Activated CD4-positive, alpha-beta T cell treated with anti-CD3 and anti-CD28 coated beads, Interleukin-10, Interleukin-2, amounts not matched to agents 100 ng/mL and 50 ng/mL, durations not matched to agents 16 hours and 8 hours (primary cell): Measurements from ENCODE around the gene FFAR1.

Experiments
- DNase-seq: peaks from one replicate; pipeline ENCODE4 v3.0.0-alpha.2; 2020

FFAR1 gene

DNA sequence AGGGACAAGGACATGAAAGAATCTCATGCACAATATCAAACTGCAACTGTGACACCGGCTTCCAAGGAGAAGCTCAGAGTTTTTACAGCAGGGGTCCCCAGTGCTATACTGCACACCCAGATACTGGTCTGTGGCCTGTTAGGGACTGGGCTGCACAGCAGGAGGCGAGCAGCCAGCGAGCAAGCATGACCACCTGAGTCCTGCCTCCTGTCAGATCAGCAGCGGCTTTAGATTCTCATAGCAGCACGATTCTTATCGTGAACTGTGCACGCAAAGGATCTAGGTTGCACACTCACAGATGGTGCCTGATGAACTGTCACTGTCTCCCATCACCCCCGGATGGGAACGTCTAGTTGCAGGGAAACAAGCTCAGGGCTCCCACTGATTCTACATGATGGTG lies 31.8 kb upstream of the FFAR1 start:
- DNase-seq = no peak

- DNase-seq = no peak
These were observed 31.1 kb upstream of the FFAR1 start for GRCh38 chr19:35316560-35316959.

- no peak for DNase-seq
These were observed 30.1 kb upstream of the FFAR1 start for GRCh38 chr19:35317464-35318043.

DNA sequence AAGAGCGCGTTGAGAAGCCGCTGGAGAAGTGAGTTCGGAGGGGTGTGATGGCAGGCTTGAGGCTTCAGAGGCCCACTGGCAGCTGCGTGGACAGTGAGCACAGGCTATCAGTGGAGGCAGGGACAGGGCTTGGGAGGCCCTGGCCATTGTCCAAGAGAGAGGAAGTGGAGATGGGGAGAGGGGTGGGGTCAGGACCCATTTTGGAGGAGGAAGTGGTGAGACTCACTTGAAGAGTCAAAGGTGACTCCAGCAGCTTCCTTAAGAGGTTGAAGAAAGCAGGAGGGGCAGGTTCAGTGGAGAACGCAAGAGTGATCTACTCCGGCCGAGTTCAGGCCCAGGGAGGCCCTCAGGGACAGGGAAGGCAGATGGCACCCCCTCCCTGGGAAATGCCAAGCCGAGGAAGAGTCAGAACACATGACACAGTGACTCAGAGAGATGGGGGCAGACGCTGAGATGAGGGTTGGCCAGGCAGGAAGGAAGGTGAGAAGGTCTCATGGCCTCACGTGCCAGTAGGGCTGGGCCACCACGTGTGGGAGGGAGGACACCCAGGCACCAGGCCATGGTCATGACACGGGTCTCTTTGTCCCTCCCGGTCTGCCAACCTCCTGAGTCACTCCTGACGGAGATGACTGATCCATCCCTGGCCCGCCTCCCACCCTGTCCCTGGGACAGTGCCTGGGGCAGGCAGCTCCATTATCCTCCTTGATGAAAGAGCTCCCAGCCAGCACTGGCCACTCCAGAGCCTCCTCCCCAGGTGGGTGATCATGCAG lies 28.8 kb upstream of the FFAR1 start:
- DNase-seq = no peak

DNA sequence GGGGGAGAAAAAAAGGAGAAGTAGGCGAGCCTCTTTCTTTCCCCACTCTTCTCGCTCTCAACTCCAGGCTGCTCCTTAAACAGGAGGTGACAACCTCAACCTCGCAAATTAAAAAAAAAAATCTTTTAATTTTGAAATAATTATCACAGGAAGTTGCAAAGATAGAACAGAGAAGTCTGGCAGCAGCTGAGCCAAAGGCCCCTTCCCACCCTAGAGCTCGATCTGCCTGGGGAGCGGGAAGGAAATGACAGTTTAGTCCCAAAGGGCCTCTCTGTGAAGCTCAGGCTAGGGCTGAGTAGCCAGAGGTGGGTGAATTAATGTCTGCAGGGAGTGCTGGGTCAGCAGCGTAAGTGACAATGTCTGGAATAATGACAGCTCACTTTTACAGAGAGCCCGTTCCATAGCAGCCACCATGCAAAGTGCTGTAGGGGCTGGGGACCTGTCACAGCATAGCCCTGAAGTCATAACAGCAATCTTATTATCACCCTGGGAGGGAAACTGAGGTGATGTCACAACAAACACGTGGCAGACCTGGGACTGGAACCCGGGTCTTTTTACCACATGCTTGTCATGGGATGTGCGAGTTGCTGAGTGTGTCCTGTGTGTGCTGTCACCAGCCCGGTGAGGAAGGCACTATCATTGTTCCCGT lies 27.5 kb upstream of the FFAR1 start:
- no peak for DNase-seq

GRCh38 chr19:35321291-35321690 lies 26.4 kb upstream of the FFAR1 start:
- DNase-seq = no peak

DNA sequence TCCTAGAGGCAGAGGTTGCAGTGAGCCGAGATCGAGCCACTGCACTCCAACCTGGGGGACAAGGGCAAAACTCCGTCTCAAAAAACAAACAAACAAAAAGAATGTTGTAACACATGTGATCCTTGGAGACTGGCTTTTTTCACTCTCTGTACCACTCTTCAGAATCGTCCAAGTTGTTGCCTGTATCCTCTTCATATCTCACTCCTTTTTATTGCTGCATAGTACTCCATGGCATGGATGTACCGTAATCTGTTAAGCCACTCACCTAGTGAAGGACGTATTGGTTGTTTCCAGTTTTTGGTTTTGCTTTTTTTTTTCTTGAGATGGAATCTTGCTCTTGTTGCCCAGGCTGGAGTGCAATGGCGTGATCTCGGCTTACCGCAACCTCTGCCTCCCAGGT lies 25.7 kb upstream of the FFAR1 start:
- DNase-seq = no peak

DNA sequence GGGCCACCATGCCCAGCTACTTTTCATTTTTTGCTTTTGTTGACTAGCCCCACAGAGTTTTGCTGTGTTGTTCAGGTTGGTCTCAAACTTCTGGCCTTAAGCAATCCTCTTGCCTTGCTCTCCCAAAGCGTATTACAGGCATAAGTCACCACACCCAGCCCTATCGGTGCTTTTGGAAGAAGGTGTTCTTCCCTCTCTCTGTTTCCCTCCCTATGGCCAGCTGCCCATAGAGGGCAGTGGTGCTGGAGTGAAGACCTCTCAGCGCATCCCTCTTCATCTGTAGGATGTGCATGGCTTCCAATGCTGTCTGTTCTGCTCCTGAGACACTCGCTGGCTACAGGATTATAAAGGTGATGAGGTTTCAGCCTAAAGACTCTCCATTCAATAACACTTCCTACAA lies 20.1 kb upstream of the FFAR1 start:
- DNase-seq = no peak

DNA sequence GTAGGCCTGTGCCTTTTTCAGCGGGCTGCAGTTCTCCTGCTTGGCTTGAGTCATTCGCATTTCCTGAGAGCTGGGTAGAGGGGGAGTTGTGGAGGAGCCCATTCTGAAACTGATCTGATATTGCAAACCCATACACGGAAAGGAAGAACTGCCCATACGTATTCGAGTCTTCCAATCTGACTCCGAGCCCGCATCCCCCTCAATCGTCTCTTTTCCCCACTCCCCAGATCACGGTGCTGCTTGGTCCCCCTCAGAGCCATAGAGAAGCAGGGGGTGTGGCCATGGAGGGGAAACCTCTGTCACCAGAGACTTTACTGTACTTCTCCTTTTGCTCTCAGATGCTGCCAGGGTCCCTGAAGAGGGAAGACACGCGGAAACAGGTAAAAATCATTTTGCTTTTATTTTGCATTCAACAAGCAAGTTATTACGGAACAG lies 18.8 kb upstream of the FFAR1 start, which contains the start of gene CD22:
CD22 (plus strand) TSS at position 337 of the 435 bp plus-strand sequence. CDS start 2,854 bp downstream, outside the sequence.
- DNase-seq = no peak

DNA sequence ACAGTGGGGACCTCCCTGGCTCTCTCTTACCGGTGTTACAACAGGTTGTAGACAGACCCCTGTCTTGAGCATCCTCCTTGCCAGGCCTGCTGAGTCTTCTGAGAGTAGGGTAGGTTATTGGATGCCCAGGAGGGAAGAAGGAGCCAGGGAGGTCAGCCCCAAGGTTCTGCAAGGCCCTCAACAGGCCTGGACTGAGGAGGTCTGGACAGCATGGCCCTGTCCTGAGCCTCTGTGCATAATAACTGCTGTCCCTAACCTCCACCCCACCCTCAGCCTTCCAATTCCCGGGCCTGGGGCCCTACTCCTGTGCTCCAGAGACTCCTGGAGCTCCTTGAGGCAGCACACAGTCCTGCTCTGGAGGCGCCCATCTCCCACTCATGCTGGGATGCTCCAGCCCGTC lies 18.4 kb upstream of the FFAR1 start:
- DNase-seq = no peak

- no peak for DNase-seq
These were observed 17.2 kb upstream of the FFAR1 start for GRCh38 chr19:35330475-35330874.

GRCh38 chr19:35331551-35332214 lies 16.0 kb upstream of the FFAR1 start:
- no peak for DNase-seq

- DNase-seq = peak; percentile 28
These were observed 14.9 kb upstream of the FFAR1 start for GRCh38 chr19:35332817-35333216.

DNA sequence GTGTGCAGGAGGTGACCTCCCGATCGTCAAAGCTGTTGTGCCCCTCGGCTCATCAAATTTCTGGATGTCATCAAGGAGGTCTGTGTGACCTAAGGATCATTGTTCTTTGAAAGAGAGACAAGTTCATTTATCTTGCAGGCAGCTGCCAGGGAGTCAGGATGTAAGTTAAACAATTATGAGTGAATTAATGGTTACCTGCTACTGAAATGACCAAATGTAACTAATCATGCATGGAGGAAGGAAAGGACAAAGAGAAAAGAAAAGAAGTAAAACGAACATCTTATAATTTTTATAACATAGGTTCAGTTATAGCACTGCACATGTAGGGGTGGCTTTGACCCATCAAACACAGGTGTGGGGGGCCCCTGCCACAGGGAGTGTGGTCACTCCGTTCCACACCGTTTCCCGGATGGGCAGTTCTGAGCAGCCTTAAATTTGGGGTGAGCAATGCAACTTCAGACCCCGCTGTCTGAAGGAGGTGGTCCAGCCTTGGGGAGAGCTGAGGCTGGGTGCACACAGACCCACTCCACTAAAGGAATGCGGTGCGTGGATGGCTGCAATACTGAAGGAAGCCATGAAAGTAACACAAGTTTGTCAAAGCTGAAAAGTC lies 13.5 kb upstream of the FFAR1 start:
- DNase-seq = no peak

- DNase-seq = no peak
These were observed 11.3 kb upstream of the FFAR1 start for GRCh38 chr19:35336166-35336955.

DNA sequence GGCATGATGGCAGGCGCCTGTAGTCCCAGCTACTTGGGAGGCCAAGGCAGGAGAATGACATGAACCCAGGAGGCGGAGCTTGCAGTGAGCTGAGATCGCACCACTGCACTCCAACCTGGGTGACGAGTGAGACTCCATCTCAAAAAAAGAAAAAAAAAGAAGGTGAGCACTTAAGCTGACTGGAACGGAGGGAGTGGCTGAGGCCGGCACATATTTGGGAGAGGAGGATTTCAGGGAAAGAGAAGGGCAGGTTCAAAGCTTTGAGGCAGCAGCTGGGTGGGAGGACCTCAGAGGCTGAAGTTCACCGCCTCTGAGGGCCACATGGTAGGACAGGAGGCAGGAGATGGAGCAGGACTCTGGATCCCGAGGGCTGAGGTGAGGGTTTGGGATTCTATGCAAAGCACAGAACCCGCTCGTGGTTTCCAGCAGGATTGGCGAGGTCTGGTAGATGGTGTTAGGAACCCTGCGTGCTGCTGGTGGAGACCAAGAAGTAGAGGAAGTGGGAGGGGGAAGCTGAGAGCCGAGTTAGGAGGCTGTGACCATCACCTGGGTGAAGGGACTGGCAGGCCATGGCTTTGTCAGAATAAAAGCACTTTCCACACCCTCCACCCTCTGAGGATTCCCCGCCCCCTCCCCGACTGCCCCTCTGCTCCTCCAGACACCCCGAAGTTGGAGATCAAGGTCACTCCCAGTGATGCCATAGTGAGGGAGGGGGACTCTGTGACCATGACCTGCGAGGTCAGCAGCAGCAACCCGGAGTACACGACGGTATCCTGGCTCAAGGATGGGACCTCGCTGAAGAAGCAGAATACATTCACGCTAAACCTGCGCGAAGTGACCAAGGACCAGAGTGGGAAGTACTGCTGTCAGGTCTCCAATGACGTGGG lies 10.4 kb upstream of the FFAR1 start:
- no peak for DNase-seq

- DNase-seq = no peak
These were observed 9.8 kb upstream of the FFAR1 start for GRCh38 chr19:35337984-35338296.

DNA sequence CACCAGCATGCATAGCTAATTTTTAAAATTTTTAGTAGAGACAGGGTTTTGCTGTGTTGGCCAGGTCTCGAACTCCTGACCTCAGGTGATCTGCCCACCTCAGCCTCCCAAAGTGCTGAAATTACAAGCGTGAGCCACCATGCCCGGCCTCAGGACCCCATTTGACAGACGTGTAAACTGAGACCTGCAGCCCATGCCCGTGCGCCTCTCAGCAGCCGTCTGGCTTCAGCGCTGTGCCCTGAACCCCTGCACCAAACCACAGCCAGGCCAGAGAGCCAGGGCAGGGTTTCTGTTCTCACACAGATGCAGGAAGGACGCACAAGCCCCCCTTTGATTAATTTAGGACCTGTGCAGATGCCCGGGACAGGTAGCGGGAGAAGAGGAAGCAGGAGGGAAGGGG lies 7.3 kb upstream of the FFAR1 start:
- no peak for DNase-seq

DNA sequence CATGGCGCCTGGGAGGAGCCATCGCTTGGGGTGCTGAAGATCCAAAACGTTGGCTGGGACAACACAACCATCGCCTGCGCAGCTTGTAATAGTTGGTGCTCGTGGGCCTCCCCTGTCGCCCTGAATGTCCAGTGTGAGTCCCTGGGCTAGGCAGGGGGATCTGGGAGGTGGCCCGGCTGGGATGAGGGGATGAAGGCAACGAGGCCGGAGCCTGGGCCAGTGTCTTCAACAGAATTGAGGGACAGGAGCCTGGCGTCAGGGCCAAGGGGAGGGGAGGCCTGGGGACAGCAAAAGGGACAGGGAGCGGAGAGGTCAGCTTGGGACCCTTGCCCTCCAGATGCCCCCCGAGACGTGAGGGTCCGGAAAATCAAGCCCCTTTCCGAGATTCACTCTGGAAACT lies 6.7 kb upstream of the FFAR1 start:
- no peak for DNase-seq

- no peak for DNase-seq
These were observed 6.0 kb upstream of the FFAR1 start for GRCh38 chr19:35341565-35342225.

- DNase-seq = no peak
These were observed 5.3 kb upstream of the FFAR1 start for GRCh38 chr19:35342430-35342829.
